Measurements from ENCODE around the gene VCAM1.

The VCAM1 gene

GRCh38 chr1:100718581-100718980, 961 bp upstream of the VCAM1 start:
- TF ChIP-seq EP300 (IDR thresholded peaks at IDR 0.05; ENCODE audit: borderline replicate concordance): no peak
- no peak for TF ChIP-seq TEAD4 (IDR thresholded peaks at IDR 0.05)
- TF ChIP-seq CREB1 (IDR thresholded peaks at IDR 0.05; ENCODE audit: low read depth): no peak
- TF ChIP-seq RAD21 (IDR thresholded peaks at IDR 0.05; ENCODE audit: low read depth): no peak
- no peak for TF ChIP-seq TAF1 (IDR thresholded peaks at IDR 0.05; ENCODE audit: low read depth)
- no peak for TF ChIP-seq REST (IDR thresholded peaks at IDR 0.05; ENCODE audit: low read depth)
- no peak for TF ChIP-seq CEBPB (IDR thresholded peaks at IDR 0.05)
- TF ChIP-seq YY1 (IDR thresholded peaks at IDR 0.05; ENCODE audit: low read depth): no peak
- no peak for TF ChIP-seq MAX (IDR thresholded peaks at IDR 0.05)
- no peak for TF ChIP-seq USF1 (IDR thresholded peaks at IDR 0.05)
- TF ChIP-seq NFIC (IDR thresholded peaks at IDR 0.05): no peak
- TF ChIP-seq ZBTB7A (IDR thresholded peaks at IDR 0.05; ENCODE audit: low read depth): no peak
- TF ChIP-seq FOXM1 (IDR thresholded peaks at IDR 0.05; ENCODE audit: borderline replicate concordance, low read depth): no peak
- TF ChIP-seq EGR1 (IDR thresholded peaks at IDR 0.05): no peak

GRCh38 chr1:100720101-100720500, 559 bp downstream of the VCAM1 start:
- TF ChIP-seq CEBPB (IDR thresholded peaks at IDR 0.05) (no peak), TAF1 (IDR thresholded peaks at IDR 0.05; ENCODE audit: low read depth) (no peak), MAX (IDR thresholded peaks at IDR 0.05) (no peak), CREB1 (IDR thresholded peaks at IDR 0.05; ENCODE audit: low read depth) (no peak), TCF12 (IDR thresholded peaks at IDR 0.05; ENCODE audit: low read depth) (no peak), FOXM1 (IDR thresholded peaks at IDR 0.05; ENCODE audit: borderline replicate concordance, low read depth) (no peak), USF1 (IDR thresholded peaks at IDR 0.05) (no peak), RAD21 (IDR thresholded peaks at IDR 0.05; ENCODE audit: low read depth) (no peak), YY1 (IDR thresholded peaks at IDR 0.05; ENCODE audit: low read depth) (no peak), NFIC (IDR thresholded peaks at IDR 0.05) (no peak), EGR1 (IDR thresholded peaks at IDR 0.05) (no peak), ZBTB7A (IDR thresholded peaks at IDR 0.05; ENCODE audit: low read depth) (no peak), EP300 (IDR thresholded peaks at IDR 0.05; ENCODE audit: borderline replicate concordance) (no peak), REST (IDR thresholded peaks at IDR 0.05; ENCODE audit: low read depth) (no peak), TEAD4 (IDR thresholded peaks at IDR 0.05) (no peak)

GRCh38 chr1:100720751-100721150, 1.2 kb downstream of the VCAM1 start:
- TF ChIP-seq FOXM1 (IDR thresholded peaks at IDR 0.05; ENCODE audit: borderline replicate concordance, low read depth): no peak
- no peak for TF ChIP-seq USF1 (IDR thresholded peaks at IDR 0.05)
- TF ChIP-seq TEAD4 (IDR thresholded peaks at IDR 0.05): no peak

- TF ChIP-seq EGR1 (IDR thresholded peaks at IDR 0.05): no peak
- TF ChIP-seq FOXM1 (IDR thresholded peaks at IDR 0.05; ENCODE audit: borderline replicate concordance, low read depth): no peak
- TF ChIP-seq EP300 (IDR thresholded peaks at IDR 0.05; ENCODE audit: borderline replicate concordance): no peak
- no peak for TF ChIP-seq CREB1 (IDR thresholded peaks at IDR 0.05; ENCODE audit: low read depth)
- no peak for TF ChIP-seq MAX (IDR thresholded peaks at IDR 0.05)
- no peak for TF ChIP-seq CEBPB (IDR thresholded peaks at IDR 0.05)
- no peak for TF ChIP-seq TAF1 (IDR thresholded peaks at IDR 0.05; ENCODE audit: low read depth)
- no peak for TF ChIP-seq NFIC (IDR thresholded peaks at IDR 0.05)
- TF ChIP-seq TCF12 (IDR thresholded peaks at IDR 0.05; ENCODE audit: low read depth): no peak
- TF ChIP-seq TEAD4 (IDR thresholded peaks at IDR 0.05): no peak
- no peak for TF ChIP-seq RAD21 (IDR thresholded peaks at IDR 0.05; ENCODE audit: low read depth)
- TF ChIP-seq ZBTB7A (IDR thresholded peaks at IDR 0.05; ENCODE audit: low read depth): no peak
- TF ChIP-seq REST (IDR thresholded peaks at IDR 0.05; ENCODE audit: low read depth): no peak
- TF ChIP-seq USF1 (IDR thresholded peaks at IDR 0.05): no peak
- TF ChIP-seq YY1 (IDR thresholded peaks at IDR 0.05; ENCODE audit: low read depth): no peak
Measured at GRCh38 chr1:100721526-100722207, 2.1 kb downstream of the VCAM1 start.

Data from Ishikawa (cell line).